Esophagus muscularis mucosa (tissue), 4 donors: ENCODE measurements around the gene MTUS2. TPM values are rescaled to one million over a fixed set of nuclear protein-coding genes. Genes with fewer than 3 reads are reported as not detected.

Source experiments
- DNase-seq: peaks from one replicate; pipeline ENCODE4 v3.0.0-alpha.2; 2017; ENCODE audit errors: extremely low spot score
- H3K27ac ChIP-seq, 4 donors: fragments of 200-600 bp; sonication (generic); replicated peaks in 1 of 4; 1 replicate in 3 of 4; 2 replicates in 1 of 4; pipeline ENCODE4 v1.5.1; 2016 to 2019; ENCODE audit warnings: mild to moderate bottlenecking in 1 of 4
- H3K27me3 ChIP-seq, 4 donors: fragments of 200-600 bp; sonication (generic); one replicate each; pipeline versions ENCODE4 v1.5.1 to v1.6.0; 2016 to 2019
- H3K36me3 ChIP-seq, 4 donors: fragments of 200-600 bp; sonication (generic); one replicate each; pipeline ENCODE4 v1.5.1; 2016 to 2019
- H3K4me1 ChIP-seq, 4 donors: fragments of 200-600 bp; sonication (generic); one replicate each; pipeline ENCODE4 v1.5.1; 2016 to 2019
- H3K4me3 ChIP-seq, 4 donors: fragments of 200-600 bp; sonication (generic); 1 replicate in 2 of 4; 2 replicates in 2 of 4; pipeline ENCODE4 v1.5.1; 2016 to 2019; ENCODE audit warnings: mild to moderate bottlenecking in 4 of 4, moderate library complexity in 1 of 4
- H3K9me3 ChIP-seq, 4 donors: fragments of 200-600 bp; sonication (generic); 1 replicate in 3 of 4; 2 replicates in 1 of 4; pipeline ENCODE4 v1.5.1; 2016 to 2019
- CTCF ChIP-seq, 3 experiments: fragments of 200-600 bp in 2 of 3; fragments of 450-650 bp in 1 of 3; sonication (generic) in 2 of 3; IDR thresholded peaks; one replicate each; pipeline ENCODE4 v1.5.1; 2017 to 2019; ENCODE audit warnings: antibody characterized with exemption in 3 of 3, mild to moderate bottlenecking in 2 of 3, moderate library complexity in 1 of 3
- EP300 ChIP-seq: sonication (generic); formaldehyde crosslinking; IDR thresholded peaks from one replicate; pipeline ENCODE4 v1.6.1; 2017; ENCODE audit warnings: antibody characterized with exemption
- POLR2A ChIP-seq: fragments of 450-650 bp; IDR thresholded peaks from one replicate; pipeline ENCODE4 v1.6.1; 2017; ENCODE audit warnings: antibody characterized with exemption, moderate library complexity, mild to moderate bottlenecking, low read depth
- POLR2AphosphoS5 ChIP-seq, 2 donors: sonication (generic); formaldehyde crosslinking; IDR thresholded peaks; one replicate each; pipeline ENCODE4 v1.6.1; 2017; ENCODE audit warnings: antibody characterized with exemption in 2 of 2
- WGBS: methylation state at CpG from one replicate; pipeline ENCODE4 v1.1.5; 2018; 5-methylcytosine and 5-hydroxymethylcytosine counted together
- intact Hi-C: fragments of 100-400 bp; cut with DNase I; formaldehyde crosslinking; loops from one replicate; pipeline ENCODE4 v1.15.1; 2023
- total RNA-seq, 4 donors: library from RNA; depleted of rRNA; stranded (reverse); fragments of >200 nt; gene quantifications; one replicate each; pipeline versions ENCODE4 v1.1.0 to v1.2.1, GENCODE V29; 2016

The MTUS2 gene
- total RNA-seq, 4 donors from 2014 or later = 7.1 to 46.2 (median 12.8) TPM

GRCh38 chr13:29509999-29510589 lies 690.0 kb downstream of the MTUS2 start:
- 89% methylated on average over 12 of the region's 14 CpGs for WGBS
- Histone ChIP-seq H3K4me3 (no peak overlapping the region), H3K4me1 (peaks cover 9 to 38% (median 36%) of the 10 kb centered on the region in 4 donors), H3K9me3 (no peaks in the 10 kb centered on the region), H3K27me3 (peaks cover 0 to 12% (median 0%) of the 10 kb centered on the region in 4 donors), H3K27ac (no peak overlapping the region), H3K36me3 (peaks cover 2 to 23% (median 17%) of the 10 kb centered on the region in 4 donors)
- no peak for TF ChIP-seq POLR2AphosphoS5 (IDR thresholded peaks at IDR 0.05)
- intact Hi-C loops = loop anchor here (2.0 to 10.0 kb wide), 4 partner anchors 87 to 605 kb away; partner anchors contain the start of gene SLC7A1
- no peak for DNase-seq

- no peak for DNase-seq
- intact Hi-C loops = loop anchor here (5.0 kb wide), 1 partner anchor 87 kb away; the partner anchor contains the start of gene SLC7A1
- peaks cover 0 to 7% (median 0%) of the 10 kb centered on the region in 4 donors for H3K27me3 ChIP-seq
- H3K36me3 ChIP-seq = peaks cover 6 to 29% (median 21%) of the 10 kb centered on the region in 4 donors
- 94% methylated on average over 3 of the region's 10 CpGs for WGBS
- no peaks in the 10 kb centered on the region for H3K9me3 ChIP-seq
- no peak overlapping the region for H3K27ac ChIP-seq
- H3K4me3 ChIP-seq = no peak overlapping the region
- peaks cover 9 to 38% (median 36%) of the 10 kb centered on the region in 4 donors for H3K4me1 ChIP-seq
- TF ChIP-seq CTCF (IDR thresholded peaks at IDR 0.05) = no peak
- TF ChIP-seq POLR2A = no peak
- TF ChIP-seq POLR2AphosphoS5 (IDR thresholded peaks at IDR 0.05) = no peak
- no peak for TF ChIP-seq EP300
Measured at GRCh38 chr13:29510651-29511084, 690.5 kb downstream of the MTUS2 start.

GRCh38 chr13:29511106-29511796 lies 691.1 kb downstream of the MTUS2 start:
- Histone ChIP-seq H3K4me3 (no peak overlapping the region), H3K27me3 (peaks cover 0 to under 1% (median 0%) of the 10 kb centered on the region in 4 donors), H3K4me1 (peaks cover 9 to 38% (median 36%) of the 10 kb centered on the region in 4 donors), H3K27ac (peak overlapping the region in 2 of 4 donors; percentile 5 to 43), H3K36me3 (peaks cover 12 to 35% (median 27%) of the 10 kb centered on the region in 4 donors), H3K9me3 (no peaks in the 10 kb centered on the region)
- intact Hi-C loops = loop anchor here (5.0 kb wide), 1 partner anchor 86 kb away; the partner anchor contains the start of gene SLC7A1
- no peak for TF ChIP-seq EP300
- no peak for TF ChIP-seq POLR2AphosphoS5 (IDR thresholded peaks at IDR 0.05)
- no peak for TF ChIP-seq CTCF (IDR thresholded peaks at IDR 0.05)
- no peak for TF ChIP-seq POLR2A
- 68% methylated on average over 12 of the region's 12 CpGs for WGBS
- no peak for DNase-seq

GRCh38 chr13:29511980-29512379 lies 691.8 kb downstream of the MTUS2 start:
- Histone ChIP-seq H3K9me3 (no peaks in the 10 kb centered on the region), H3K27ac (peak overlapping the region; percentile 4 to 53 (median 21)), H3K27me3 (no peaks in the 10 kb centered on the region), H3K4me1 (peaks cover 9 to 38% (median 35%) of the 10 kb centered on the region in 4 donors), H3K4me3 (no peak overlapping the region), H3K36me3 (peaks cover 20 to 42% (median 33%) of the 10 kb centered on the region in 4 donors)
- no peak for DNase-seq
- WGBS = 68% methylated on average over 8 of the region's 8 CpGs
- intact Hi-C loops = loop anchor here (5.0 kb wide), 1 partner anchor 85 kb away; the partner anchor contains the start of gene SLC7A1
- TF ChIP-seq POLR2AphosphoS5 (IDR thresholded peaks at IDR 0.05) = peak; percentile 23 to 41
- no peak for TF ChIP-seq CTCF (IDR thresholded peaks at IDR 0.05)
